ENCODE data around the gene SLC38A2.

GRCh38 chr12:46370792-46371717 lies 1.5 kb downstream of the SLC38A2 start:
- TF ChIP-seq CTCF (IDR thresholded peaks at IDR 0.05): peak; percentile 32
- no peak for TF ChIP-seq EZH2 (IDR thresholded peaks at IDR 0.05)

Data from neural progenitor cell (in vitro differentiated cells).